Mucosa of rectum (tissue), 2 donors: Measurements from ENCODE around the gene EIF4ENIF1.
"Not testable (repeated sequence)": the region's sequence is repeated elsewhere in the genome, so short reads cannot be mapped to it uniquely, and the experiment has no call there.

Experiments
- H3K27ac ChIP-seq, 2 donors: one replicate each; pipeline ENCODE4 v1.7.0; 2013; ENCODE audit warnings: inconsistent platforms in 2 of 2, low read depth in 2 of 2, low read length in 2 of 2
- H3K27me3 ChIP-seq, 2 donors: one replicate each; pipeline ENCODE4 v1.7.0; 2013; ENCODE audit warnings: low read length in 2 of 2; ENCODE audit not compliant: control insufficient read depth in 2 of 2, insufficient read depth in 2 of 2
- H3K36me3 ChIP-seq, 2 donors: one replicate each; pipeline ENCODE4 v1.7.0; 2013; ENCODE audit warnings: low read length in 2 of 2; ENCODE audit not compliant: control insufficient read depth in 2 of 2, insufficient read depth in 2 of 2
- H3K4me1 ChIP-seq, 2 donors: one replicate each; pipeline ENCODE4 v1.7.0; 2013; ENCODE audit warnings: low read length in 2 of 2, mild to moderate bottlenecking in 1 of 2; ENCODE audit not compliant: control insufficient read depth in 2 of 2, insufficient read depth in 2 of 2
- H3K4me3 ChIP-seq, 2 donors: one replicate each; pipeline ENCODE4 v1.7.0; 2013; ENCODE audit warnings: low read length in 2 of 2
- H3K9ac ChIP-seq, 2 donors: one replicate each; pipeline ENCODE4 v1.7.0; 2013; ENCODE audit warnings: low read length in 2 of 2, low read depth in 1 of 2, mild to moderate bottlenecking in 1 of 2
- H3K9me3 ChIP-seq, 2 donors: one replicate each; pipeline ENCODE4 v1.7.0; 2013; ENCODE audit warnings: low read length in 2 of 2; ENCODE audit not compliant: control insufficient read depth in 2 of 2
- donor health status: healthy.
- donor health status: Normal muscosa, but diverticular disease.

The EIF4ENIF1 gene

GRCh38 chr22:31402350-31402749 is 87.3 kb downstream of the EIF4ENIF1 start:
- H3K27me3 ChIP-seq, H3K9me3 ChIP-seq, H3K4me1 ChIP-seq, H3K4me3 ChIP-seq, H3K9ac ChIP-seq, H3K27ac ChIP-seq: not testable (repeated sequence)
- peaks cover 14 to 36% of the 10 kb centered on the region in 2 donors for H3K36me3 ChIP-seq

- peak overlapping the region; percentile 96 to 99 for H3K4me3 ChIP-seq
- H3K27ac ChIP-seq: peak overlapping the region; percentile 69 to 79
- H3K27me3 ChIP-seq: no peaks in the 10 kb centered on the region
- H3K9me3 ChIP-seq: no peaks in the 10 kb centered on the region
- H3K9ac ChIP-seq: peak overlapping the region; percentile 90 to 92
- H3K36me3 ChIP-seq: peaks cover 8 to 19% of the 10 kb centered on the region in 2 donors
- peaks cover 6 to 7% of the 10 kb centered on the region in 2 donors for H3K4me1 ChIP-seq
Observed at GRCh38 chr22:31400023-31400397, 89.6 kb downstream of the EIF4ENIF1 start.

DNA sequence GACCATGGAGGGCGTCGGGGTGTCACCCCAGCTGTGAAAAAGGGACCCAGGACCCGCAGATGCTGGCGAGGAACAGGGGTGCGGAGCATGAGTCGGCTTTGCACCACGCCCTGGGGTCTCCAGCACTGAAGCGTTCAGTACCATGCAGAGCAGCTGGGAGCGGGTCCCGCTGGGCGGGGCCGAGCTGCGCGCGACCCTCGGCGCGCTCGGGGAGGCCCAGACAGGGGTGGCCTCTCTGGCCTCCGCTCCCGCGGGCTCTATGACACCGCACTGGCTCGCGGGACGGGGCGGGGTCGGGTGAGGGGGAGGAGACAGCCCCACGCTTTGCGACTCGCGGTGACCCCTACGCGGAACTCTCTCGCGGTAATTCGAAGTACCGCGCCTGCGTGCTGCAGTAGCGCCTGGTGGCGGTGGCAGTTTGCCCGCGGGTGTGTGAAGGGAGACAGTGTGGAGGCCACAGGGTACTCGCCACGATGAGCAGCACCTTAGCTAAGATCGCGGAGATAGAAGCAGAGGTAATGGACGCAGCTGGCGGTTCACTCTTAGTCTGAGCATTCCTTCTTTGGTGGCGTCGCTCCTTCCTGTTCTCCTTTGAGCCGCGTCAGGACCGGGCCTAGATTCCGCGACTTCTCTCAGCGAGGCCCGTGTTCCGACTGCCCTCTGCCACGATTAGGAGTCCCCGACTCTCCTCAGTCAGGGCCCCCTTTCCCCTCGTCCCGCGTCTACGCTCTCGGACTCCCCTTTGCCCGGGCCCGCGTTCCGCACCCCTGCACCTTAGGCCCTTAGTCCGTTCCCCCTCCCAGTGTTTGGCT is 90.2 kb downstream of the EIF4ENIF1 start, which contains the start of gene DRG1:
TSS of gene DRG1 (plus strand) at position 394 of the 812 bp plus-strand sequence. CDS start at position 474, 80 bp downstream.
- Histone ChIP-seq H3K9me3 (no peaks in the 10 kb centered on the region), H3K4me1 (peaks cover 6 to 7% of the 10 kb centered on the region in 2 donors), H3K9ac (peak within 1 kb of the TSS; percentile 90 to 92), H3K27me3 (no peaks in the 10 kb centered on the region), H3K4me3 (peak within 1 kb of the TSS; percentile 96 to 99), H3K27ac (peak within 1 kb of the TSS; percentile 69 to 79), H3K36me3 (peaks cover 8 to 13% of the 10 kb centered on the region in 2 donors)

DNA sequence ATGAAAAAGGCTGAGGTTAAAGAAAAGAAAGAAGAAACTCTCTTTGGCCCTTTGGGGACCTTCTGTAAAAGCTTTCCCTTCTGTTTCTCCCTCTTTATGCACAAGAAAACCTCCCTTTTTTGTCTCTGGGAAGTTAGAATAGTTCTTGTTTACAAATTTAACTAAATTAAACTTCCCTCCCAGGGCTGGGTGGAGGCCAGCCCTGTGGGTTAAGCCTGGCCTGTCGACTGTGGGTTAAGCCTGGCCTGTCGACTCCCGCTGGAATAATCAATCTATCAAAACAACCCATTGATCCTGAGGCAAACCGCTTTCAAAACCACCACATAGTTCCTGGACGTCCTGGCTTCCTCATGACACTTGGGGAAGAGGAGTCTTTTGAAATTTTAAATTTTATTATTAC is 91.4 kb downstream of the EIF4ENIF1 start:
- H3K36me3 ChIP-seq: peaks cover 5 to 8% of the 10 kb centered on the region in 2 donors
- peaks cover 6 to 7% of the 10 kb centered on the region in 2 donors for H3K4me1 ChIP-seq
- no peak overlapping the region for H3K4me3 ChIP-seq
- H3K9ac ChIP-seq: no peak overlapping the region
- H3K27me3 ChIP-seq: no peaks in the 10 kb centered on the region
- H3K27ac ChIP-seq: no peak overlapping the region
- H3K9me3 ChIP-seq: no peaks in the 10 kb centered on the region

DNA sequence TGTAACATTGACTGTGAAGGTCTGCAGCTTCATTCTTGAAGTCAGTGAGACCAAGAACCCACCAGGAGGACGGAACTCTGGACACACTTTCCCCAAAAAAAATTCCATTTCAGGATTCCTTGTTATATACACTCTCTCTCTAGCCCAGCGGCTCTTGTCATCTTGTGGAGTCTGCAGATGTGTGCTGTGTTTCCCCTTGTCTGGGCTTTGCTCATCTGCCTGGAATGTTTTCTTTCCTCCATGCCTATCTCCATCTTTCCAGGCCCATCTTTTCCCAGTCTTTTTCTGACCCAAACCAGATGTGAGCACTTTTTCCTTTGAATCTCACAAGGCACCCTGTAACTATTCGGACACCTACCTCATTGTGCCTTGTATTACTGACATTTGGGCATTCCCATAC is 95.3 kb downstream of the EIF4ENIF1 start:
- Histone ChIP-seq H3K9ac (no peak overlapping the region), H3K27ac (no peak overlapping the region), H3K9me3 (no peaks in the 10 kb centered on the region), H3K4me1 (no peaks in the 10 kb centered on the region), H3K27me3 (no peaks in the 10 kb centered on the region), H3K36me3 (no peaks in the 10 kb centered on the region), H3K4me3 (no peak overlapping the region)

DNA sequence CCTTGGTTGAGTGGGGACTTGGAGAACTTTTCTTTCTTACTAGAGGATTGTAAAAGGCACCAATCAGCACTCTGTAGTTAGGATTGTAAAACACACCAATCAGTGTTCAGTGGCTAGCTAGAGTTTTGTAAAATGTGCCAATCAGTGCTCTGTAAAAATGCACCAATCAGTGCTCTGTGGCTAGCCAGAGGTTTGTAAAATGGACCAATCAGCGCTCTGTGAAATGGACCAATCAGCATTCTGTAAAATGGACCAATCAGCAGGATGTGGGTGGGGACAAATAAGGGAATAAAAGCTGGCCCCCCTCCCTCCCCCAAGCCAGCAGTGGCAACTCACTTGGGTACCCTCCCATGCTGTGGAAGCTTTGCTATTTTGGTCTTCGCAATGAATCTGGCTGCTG is 95.7 kb downstream of the EIF4ENIF1 start:
- no peaks in the 10 kb centered on the region for H3K4me1 ChIP-seq
- H3K27me3 ChIP-seq: no peaks in the 10 kb centered on the region
- no peak overlapping the region for H3K4me3 ChIP-seq
- no peak overlapping the region for H3K9ac ChIP-seq
- no peaks in the 10 kb centered on the region for H3K9me3 ChIP-seq
- H3K36me3 ChIP-seq: no peaks in the 10 kb centered on the region
- H3K27ac ChIP-seq: no peak overlapping the region
